HG02571 (cell line): ENCODE measurements around the gene SRCIN1.
"Not testable (repeated sequence)": the region's sequence is repeated elsewhere in the genome, so short reads cannot be mapped to it uniquely, and the experiment has no call there.

Experiments
- ATAC-seq: cut with Tn5 transposase; IDR thresholded peaks from one replicate; pipeline ENCODE4 v1.9.1; 2021; ENCODE audit warnings: mild to moderate bottlenecking, moderate library complexity; ENCODE audit not compliant: unreplicated experiment

Gene SRCIN1

GRCh38 chr17:38485681-38486298 is 120.0 kb downstream of the SRCIN1 start:
- ATAC-seq, result peak; percentile 89

- no peak for ATAC-seq
These were observed 120.6 kb downstream of the SRCIN1 start for GRCh38 chr17:38485146-38485468.

- ATAC-seq, result not testable (repeated sequence)
These were observed 121.3 kb downstream of the SRCIN1 start for GRCh38 chr17:38484242-38485145.

- not testable (repeated sequence) for ATAC-seq
These were observed 123.1 kb downstream of the SRCIN1 start for GRCh38 chr17:38482700-38483043.

GRCh38 chr17:38482039-38482699 is 123.6 kb downstream of the SRCIN1 start:
- ATAC-seq, result not testable (repeated sequence)
